Mucosa of descending colon (tissue), 3 donors: ENCODE measurements around the gene LNX2. TPM values are rescaled to one million over a fixed set of nuclear protein-coding genes. Genes with fewer than 3 reads are reported as not detected.

Experiments
- ATAC-seq: fragments of 200-7000 bp; cut with Tn5 transposase; one replicate; pipeline ENCODE4 v1.9.1; 2020; ENCODE audit warnings: mild to moderate bottlenecking, moderate library complexity
- DNase-seq, 3 donors: peaks; one replicate each; pipeline ENCODE4 v3.0.0-alpha.2; 2020
- H3K36me3 ChIP-seq: fragments of 200-600 bp; one replicate; pipeline ENCODE4 v1.8.0; 2021; ENCODE audit warnings: low read depth, mild to moderate bottlenecking
- H3K4me1 ChIP-seq: fragments of 200-600 bp; one replicate; pipeline ENCODE4 v1.8.0; 2021; ENCODE audit warnings: low read depth, mild to moderate bottlenecking
- H3K4me3 ChIP-seq: fragments of 200-600 bp; one replicate; pipeline ENCODE4 v1.8.0; 2021; ENCODE audit warnings: mild to moderate bottlenecking
- H3K9me3 ChIP-seq: fragments of 200-600 bp; one replicate; pipeline ENCODE4 v1.8.0; 2021; ENCODE audit warnings: mild to moderate bottlenecking
- CTCF ChIP-seq: fragments of 200-600 bp; IDR thresholded peaks from one replicate; pipeline ENCODE4 v1.8.0; 2022; ENCODE audit warnings: antibody characterized with exemption, mild to moderate bottlenecking
- intact Hi-C, 2 donors: fragments of 100-400 bp; cut with DNase I in 1 of 2; cut with micrococcal nuclease in 1 of 2; formaldehyde crosslinking; loops; one replicate each; pipeline versions ENCODE4 v1.11.0 to v1.11.1; 2022; cut with DNase I, micrococcal nuclease
- total RNA-seq, 3 donors: library from RNA; stranded (reverse); fragmentation: NEBNext Ultra II Directional in 2 of 3; extraction: Animal tissue kit (Norgen Biotek cat#: 25700) in 2 of 3; gene quantifications; one replicate each; pipeline versions ENCODE4 v1.2.1 to v1.2.4, GENCODE V29; 2021 to 2023
- donor health status: DM: no; HTN: no; CAD: no; lungs with moderate emphysema.
- donor health status: DM: no; HTN: no; CAD: no.
- donor health status: DM: no; HTN: yes; CAD: no.

The LNX2 gene
- total RNA-seq, 3 donors from 2014 or later, result 20.0 to 34.0 (median 26.2) TPM

DNA sequence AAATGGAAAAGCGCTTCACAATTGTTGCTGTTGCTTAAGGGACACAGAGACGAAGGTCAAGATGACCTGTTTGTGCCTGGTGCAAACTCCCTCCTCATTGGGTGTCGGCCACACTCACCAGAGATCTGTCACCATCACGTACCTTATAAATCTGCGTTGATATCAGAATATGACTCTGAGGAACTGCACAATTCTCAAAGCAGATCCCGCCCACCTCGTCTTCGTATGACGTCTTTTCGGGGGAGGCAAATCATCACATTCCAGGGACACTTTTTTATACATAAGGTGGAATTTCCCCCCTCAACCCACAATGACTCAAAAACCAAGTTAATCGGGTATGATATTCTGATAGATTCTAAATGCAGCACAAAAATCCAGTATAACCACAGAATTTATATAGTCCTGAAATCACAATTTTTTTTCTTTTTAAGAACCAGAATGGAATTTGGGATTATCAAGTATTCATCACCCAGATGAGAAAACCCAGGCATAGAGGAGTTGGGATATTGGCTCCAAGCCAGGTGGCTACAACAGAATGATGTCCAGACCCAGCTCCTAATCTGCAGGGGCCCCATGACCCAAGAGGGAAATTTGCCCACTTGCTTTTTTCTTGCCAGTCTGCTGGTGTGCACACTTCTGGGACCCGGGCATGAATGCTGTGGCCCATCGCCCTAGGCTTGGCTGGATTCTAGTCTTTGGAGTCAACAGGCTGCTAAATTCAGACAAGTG lies 119.4 kb downstream of the LNX2 start:
- Histone ChIP-seq H3K36me3 (no peaks in the 10 kb centered on the region), H3K4me3 (no peak overlapping the region), H3K9me3 (no peaks in the 10 kb centered on the region), H3K4me1 (no peaks in the 10 kb centered on the region)
- ATAC-seq (no peak), DNase-seq (no peak)
- no peak for TF ChIP-seq CTCF
- intact Hi-C loops, result no loop called here

GRCh38 chr13:27497563-27498230 lies 122.6 kb downstream of the LNX2 start:
- Histone ChIP-seq H3K36me3 (no peaks in the 10 kb centered on the region), H3K4me1 (no peaks in the 10 kb centered on the region), H3K4me3 (no peak overlapping the region), H3K9me3 (no peaks in the 10 kb centered on the region)
- DNase-seq (no peak), ATAC-seq (no peak)
- no peak for TF ChIP-seq CTCF
- intact Hi-C loops, result no loop called here

DNA sequence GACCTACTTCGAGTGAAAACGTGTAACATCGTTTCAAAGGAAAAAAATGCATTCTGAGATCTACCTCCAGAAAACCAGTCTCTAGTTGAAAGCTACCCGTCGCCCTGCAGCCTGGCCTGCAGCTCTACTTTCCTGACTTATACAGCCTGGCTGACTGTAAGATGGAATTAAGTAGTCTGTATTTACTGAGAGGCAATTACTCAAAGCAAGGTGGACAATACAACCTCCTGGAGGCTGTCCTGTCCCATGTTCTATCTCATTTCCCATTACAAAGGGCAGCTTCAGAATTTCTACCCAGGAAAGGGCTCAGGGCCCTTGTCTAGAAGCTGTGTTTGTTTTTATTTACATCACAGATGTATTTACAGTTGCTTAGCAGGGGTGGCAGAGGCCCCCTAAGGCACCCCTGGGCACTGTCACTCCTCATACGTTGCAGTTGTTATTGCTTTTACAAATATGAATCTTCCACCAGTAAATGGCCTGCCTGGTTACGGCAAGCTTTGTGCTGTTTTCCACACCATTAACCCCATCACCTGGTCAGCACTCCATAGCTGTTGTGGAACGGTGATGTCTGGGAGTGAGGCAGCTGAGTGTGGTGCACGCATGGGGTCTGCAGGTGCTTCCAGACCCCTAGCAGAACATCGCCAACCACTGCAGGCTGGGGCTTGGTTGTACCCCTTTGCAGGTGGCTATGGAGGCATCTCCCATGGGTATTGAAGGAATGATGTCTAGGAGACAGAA lies 123.6 kb downstream of the LNX2 start:
- H3K36me3 ChIP-seq, result no peaks in the 10 kb centered on the region
- TF ChIP-seq CTCF, result no peak
- no peaks in the 10 kb centered on the region for H3K9me3 ChIP-seq
- H3K4me3 ChIP-seq, result no peak overlapping the region
- DNase-seq (no peak), ATAC-seq (no peak)
- H3K4me1 ChIP-seq, result no peaks in the 10 kb centered on the region
- intact Hi-C loops, result no loop called here

DNA sequence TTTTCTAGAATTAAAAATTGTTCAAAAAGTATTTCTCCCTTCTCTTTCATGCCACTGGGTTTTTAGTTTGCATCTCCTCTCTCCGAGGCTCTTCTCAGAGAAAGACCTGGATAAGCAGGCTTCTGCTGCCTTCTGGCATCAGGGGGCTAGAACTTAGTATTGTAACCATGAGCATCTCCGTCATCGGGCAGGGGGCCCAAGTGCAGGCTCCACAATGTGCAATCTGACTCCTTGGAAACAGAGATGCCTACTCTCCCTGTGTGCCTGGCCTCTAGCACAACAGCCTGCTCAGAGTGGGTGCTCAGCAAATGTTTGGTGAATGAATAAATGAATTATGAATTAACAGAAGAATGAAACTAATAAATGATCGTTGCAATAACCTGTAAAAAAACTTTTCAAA lies 124.3 kb downstream of the LNX2 start:
- H3K9me3 ChIP-seq, result no peaks in the 10 kb centered on the region
- no peak for ATAC-seq
- intact Hi-C loops, result no loop called here

More for the DNA sequence above, 124.3 kb downstream of the LNX2 start:
- TF ChIP-seq CTCF, result no peak
- no peak overlapping the region for H3K4me3 ChIP-seq
- no peaks in the 10 kb centered on the region for H3K36me3 ChIP-seq
- DNase-seq, result no peak
- H3K4me1 ChIP-seq, result no peaks in the 10 kb centered on the region

Other genes starting within 250 kb of the LNX2 start
- 10 to 100 TPM; 32.4 to 70.7 (median 43.0) TPM for gene GTF3A, start 195.9 kb downstream of the LNX2 start, total RNA-seq
- 10 to 100 TPM; 54.1 to 57.4 (median 56.3) TPM for gene MTIF3, start 170.0 kb downstream of the LNX2 start, total RNA-seq
- 100 to 1,000 TPM in 1 of 3 donors, 10 to 100 TPM in 2; 88.7 to 169 (median 91.0) TPM for gene POLR1D, start 1.4 kb upstream of the LNX2 start, total RNA-seq
- not detected for gene GSX1, start 172.0 kb upstream of the LNX2 start, total RNA-seq